ENCODE measurements around the gene PACC1. TPM values are rescaled to one million over a fixed set of nuclear protein-coding genes. Genes with fewer than 3 reads are reported as not detected.

PACC1 gene
- total RNA-seq, 1 donor from 2014 or later = 12.9 TPM

- no peak overlapping the region for H3K4me3 ChIP-seq (ENCODE audit: low read depth, low read length)
- TF ChIP-seq CTCF (conservative IDR thresholded peaks at IDR 0.05; ENCODE audit: low read depth, low read length) = no peak
- DNase-seq (ENCODE audit: low read depth) = no peak
Observed at GRCh38 chr1:212359794-212360479, 54.7 kb downstream of the PACC1 start.

GRCh38 chr1:212355230-212355969 is 59.3 kb downstream of the PACC1 start:
- DNase-seq (ENCODE audit: low read depth) = no peak
- H3K4me3 ChIP-seq (ENCODE audit: low read depth, low read length) = no peak overlapping the region
- no peak for TF ChIP-seq CTCF (conservative IDR thresholded peaks at IDR 0.05; ENCODE audit: low read depth, low read length)

- DNase-seq (ENCODE audit: low read depth) = no peak
Observed at GRCh38 chr1:212354464-212354863, 60.2 kb downstream of the PACC1 start.

GRCh38 chr1:212353181-212353580 is 61.5 kb downstream of the PACC1 start:
- TF ChIP-seq CTCF (conservative IDR thresholded peaks at IDR 0.05; ENCODE audit: low read depth, low read length) = no peak
- no peak overlapping the region for H3K4me3 ChIP-seq (ENCODE audit: low read depth, low read length)
- no peak for DNase-seq (ENCODE audit: low read depth)

More at GRCh38 chr1:212354464-212354863, 60.2 kb downstream of the PACC1 start:
- H3K4me3 ChIP-seq (ENCODE audit: low read depth, low read length) = no peak overlapping the region
- no peak for TF ChIP-seq CTCF (conservative IDR thresholded peaks at IDR 0.05; ENCODE audit: low read depth, low read length)

- H3K4me3 ChIP-seq (ENCODE audit: low read depth, low read length) = no peak overlapping the region
- no peak for DNase-seq (ENCODE audit: low read depth)
- TF ChIP-seq CTCF (conservative IDR thresholded peaks at IDR 0.05; ENCODE audit: low read depth, low read length) = no peak
Observed at GRCh38 chr1:212351588-212352362, 62.9 kb downstream of the PACC1 start.

- TF ChIP-seq CTCF (conservative IDR thresholded peaks at IDR 0.05; ENCODE audit: low read depth, low read length) = no peak
- H3K4me3 ChIP-seq (ENCODE audit: low read depth, low read length) = no peak overlapping the region
- no peak for DNase-seq (ENCODE audit: low read depth)
Observed at GRCh38 chr1:212346601-212347000, 68.1 kb downstream of the PACC1 start.
